Brain microvascular endothelial cell (primary cell): ENCODE measurements around the gene CORO1C.
"Not testable (repeated sequence)": the region's sequence is repeated elsewhere in the genome, so short reads cannot be mapped to it uniquely, and the experiment has no call there.

Source experiments
- DNase-seq: peaks from one replicate; pipeline ENCODE4 v3.0.0-alpha.2; 2020
- H3K27ac ChIP-seq: fragments of 250-450 bp; sonication (Bioruptor Pico); 2 replicates; pipeline ENCODE4 v1.5.1; 2020; ENCODE audit warnings: mild to moderate bottlenecking, moderate library complexity
- H3K27me3 ChIP-seq: fragments of 250-450 bp; sonication (Bioruptor Pico); replicated peaks from 2 replicates; pipeline ENCODE4 v1.5.1; 2020; ENCODE audit warnings: mild to moderate bottlenecking
- H3K36me3 ChIP-seq: fragments of 250-450 bp; sonication (Bioruptor Pico); replicated peaks from 2 replicates; pipeline ENCODE4 v1.5.1; 2020; ENCODE audit warnings: mild to moderate bottlenecking
- H3K4me3 ChIP-seq: 2 replicates; pipeline ENCODE4 v1.5.1; 2011; ENCODE audit warnings: low read depth, mild to moderate bottlenecking, control low read depth, low read length, moderate library complexity
- in situ Hi-C: cut with HindIII; loops from 2 replicates; pipeline ENCODE4 v1.10.0; 2017; ENCODE audit warnings: low sequenced_read_pairs, low pct_ligation_motif_present
- TF ChIP-seq, protein P1 (sequence below): IDR thresholded peaks from 2 replicates; pipeline ENCODE4 v1.5.1; 2011; ENCODE audit warnings: low read depth, mild to moderate bottlenecking, moderate library complexity, low read length, control low read depth, inconsistent platforms; ENCODE audit errors: missing control alignments

The CORO1C gene

DNA sequence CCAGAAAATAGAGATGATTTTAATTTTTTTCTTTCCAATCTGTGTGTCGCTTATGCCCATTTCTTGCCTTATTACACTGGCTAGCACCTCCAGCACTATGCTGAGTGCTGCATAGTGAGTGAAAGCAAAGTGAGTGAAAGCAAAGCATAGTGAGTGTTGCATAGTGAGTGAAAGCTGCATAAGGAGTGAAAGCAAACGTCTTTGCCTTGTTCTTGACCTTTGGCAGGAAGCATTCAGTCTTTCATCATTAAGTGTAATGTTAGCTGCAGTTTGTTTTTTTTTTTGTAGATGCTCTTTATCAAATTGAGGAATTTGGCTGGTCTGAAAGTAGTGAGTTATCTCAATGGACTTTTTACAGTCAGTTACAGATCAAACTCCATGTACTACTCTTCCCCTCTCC, 6.9 kb upstream of the CORO1C start:
- TF ChIP-seq, protein P1, sequence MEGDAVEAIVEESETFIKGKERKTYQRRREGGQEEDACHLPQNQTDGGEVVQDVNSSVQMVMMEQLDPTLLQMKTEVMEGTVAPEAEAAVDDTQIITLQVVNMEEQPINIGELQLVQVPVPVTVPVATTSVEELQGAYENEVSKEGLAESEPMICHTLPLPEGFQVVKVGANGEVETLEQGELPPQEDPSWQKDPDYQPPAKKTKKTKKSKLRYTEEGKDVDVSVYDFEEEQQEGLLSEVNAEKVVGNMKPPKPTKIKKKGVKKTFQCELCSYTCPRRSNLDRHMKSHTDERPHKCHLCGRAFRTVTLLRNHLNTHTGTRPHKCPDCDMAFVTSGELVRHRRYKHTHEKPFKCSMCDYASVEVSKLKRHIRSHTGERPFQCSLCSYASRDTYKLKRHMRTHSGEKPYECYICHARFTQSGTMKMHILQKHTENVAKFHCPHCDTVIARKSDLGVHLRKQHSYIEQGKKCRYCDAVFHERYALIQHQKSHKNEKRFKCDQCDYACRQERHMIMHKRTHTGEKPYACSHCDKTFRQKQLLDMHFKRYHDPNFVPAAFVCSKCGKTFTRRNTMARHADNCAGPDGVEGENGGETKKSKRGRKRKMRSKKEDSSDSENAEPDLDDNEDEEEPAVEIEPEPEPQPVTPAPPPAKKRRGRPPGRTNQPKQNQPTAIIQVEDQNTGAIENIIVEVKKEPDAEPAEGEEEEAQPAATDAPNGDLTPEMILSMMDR: no peak
- in situ Hi-C loops: no loop called here
- no peaks in the 10 kb centered on the region for H3K36me3 ChIP-seq
- no peak for DNase-seq
- no peak overlapping the region for H3K4me3 ChIP-seq
- no peaks in the 10 kb centered on the region for H3K27me3 ChIP-seq
- no peak overlapping the region for H3K27ac ChIP-seq

DNA sequence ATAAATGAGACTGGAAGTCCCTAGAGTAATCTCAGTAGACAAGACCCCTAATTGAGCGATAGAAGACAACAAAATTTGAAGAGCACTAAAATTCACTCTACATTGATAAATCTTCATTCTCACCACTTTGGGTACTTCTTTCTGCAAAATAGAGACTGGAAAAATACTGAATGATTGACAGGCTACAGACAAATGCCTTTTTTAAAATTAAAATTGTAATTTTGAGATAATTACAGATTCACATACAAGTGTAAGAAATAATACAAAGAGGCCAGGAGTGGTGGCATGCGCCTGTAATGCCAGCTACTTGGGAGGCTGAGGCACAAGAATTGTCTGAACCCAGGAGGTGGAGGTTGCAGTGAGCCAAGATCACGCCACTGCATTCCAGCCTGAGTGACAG, 4.5 kb upstream of the CORO1C start:
- no peak for DNase-seq
- in situ Hi-C loops: no loop called here
- TF ChIP-seq, protein P1: no peak

DNA sequence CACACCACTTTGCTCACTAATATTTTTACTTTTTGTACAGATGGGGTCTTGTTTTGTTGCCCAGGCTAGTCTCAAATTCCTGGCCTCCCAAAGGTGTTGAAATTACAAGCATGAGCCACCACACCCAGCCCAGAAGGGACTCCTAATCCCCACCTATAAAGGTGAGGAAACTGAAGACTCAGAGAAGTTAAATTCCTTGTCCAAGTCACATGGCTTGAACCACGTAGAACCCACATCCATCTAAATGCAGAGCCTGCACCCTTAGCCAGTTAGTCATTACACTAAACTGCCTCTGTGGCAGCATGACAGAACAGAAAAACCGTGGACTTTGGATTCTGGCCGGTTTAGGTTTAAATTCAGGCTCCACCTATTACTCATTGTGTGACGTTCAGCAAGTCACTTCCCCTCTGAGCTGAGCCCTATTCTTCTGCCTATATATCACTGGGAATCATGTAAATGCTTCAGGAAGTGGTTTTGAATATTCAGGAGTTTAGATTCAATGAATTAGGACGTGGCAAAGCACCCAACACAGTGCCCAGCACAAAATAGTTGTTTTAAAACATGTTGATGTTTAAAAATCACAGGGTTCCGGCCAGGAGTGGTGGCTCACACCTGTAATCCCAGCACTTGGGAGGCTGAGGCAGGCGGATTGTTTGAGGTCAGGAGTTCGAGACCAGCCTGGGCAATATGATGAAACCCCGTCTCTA, 3.0 kb upstream of the CORO1C start:
- DNase-seq: peak; percentile 94
- H3K4me3 ChIP-seq: no peak overlapping the region
- in situ Hi-C loops: no loop called here
- no peaks in the 10 kb centered on the region for H3K27me3 ChIP-seq
- peak overlapping the region; percentile 67 for H3K27ac ChIP-seq
- H3K36me3 ChIP-seq: no peaks in the 10 kb centered on the region
- TF ChIP-seq, protein P1: no peak

More for the DNA sequence above, 4.5 kb upstream of the CORO1C start:
- Histone ChIP-seq H3K27me3 (no peaks in the 10 kb centered on the region), H3K27ac (no peak overlapping the region), H3K36me3 (no peaks in the 10 kb centered on the region), H3K4me3 (no peak overlapping the region)

DNA sequence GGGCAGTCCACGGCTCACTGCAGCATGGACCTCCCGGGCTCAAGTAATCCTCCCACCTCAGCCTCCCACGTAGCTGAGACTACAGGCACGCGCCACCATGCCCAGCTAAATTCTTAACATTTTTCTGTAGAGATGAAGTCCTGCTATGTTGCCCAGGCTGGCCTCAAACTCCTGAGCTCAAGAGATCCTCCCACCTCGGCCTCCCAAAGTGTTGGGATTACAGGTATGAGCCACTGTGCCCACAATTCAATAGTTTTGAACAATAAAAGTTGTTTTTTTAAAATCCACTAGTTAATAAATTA, 1.9 kb upstream of the CORO1C start:
- in situ Hi-C loops, H3K4me3 ChIP-seq, H3K27me3 ChIP-seq, DNase-seq, H3K36me3 ChIP-seq, H3K27ac ChIP-seq: not testable (repeated sequence)

DNA sequence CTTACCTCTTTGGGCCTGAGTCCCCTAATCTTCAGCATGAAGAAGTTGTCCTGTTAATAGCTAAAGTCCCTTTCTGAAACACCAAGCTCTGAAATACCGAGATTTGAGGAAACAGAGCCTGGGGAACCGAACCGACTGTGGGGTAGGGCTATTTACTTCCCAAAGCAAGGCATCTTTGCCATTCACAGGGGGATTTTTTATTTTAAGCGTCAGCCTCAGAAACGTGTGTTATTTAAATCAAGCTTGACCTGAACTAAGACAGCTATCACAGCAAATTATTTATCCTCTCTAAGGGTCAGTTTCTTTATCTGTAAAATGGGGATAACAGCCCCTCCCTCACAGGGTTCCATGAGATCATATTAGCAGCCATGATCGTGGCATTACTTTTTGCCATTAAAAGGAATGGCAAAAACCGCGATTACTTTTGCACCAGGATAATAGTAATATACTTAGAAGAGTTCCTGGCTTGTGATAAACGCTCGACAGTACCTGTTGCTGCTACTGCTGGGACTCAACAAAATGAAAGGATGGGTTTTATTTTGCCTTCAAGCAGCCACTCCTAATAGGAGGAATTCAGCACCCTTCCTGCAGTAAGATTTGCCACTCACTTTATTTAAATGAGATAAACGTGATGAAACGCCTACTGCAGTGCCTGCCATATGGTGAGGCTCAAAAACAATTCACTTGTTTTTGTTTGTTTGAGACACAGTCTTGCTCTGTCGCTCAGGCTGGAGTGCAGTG, 1.3 kb upstream of the CORO1C start:
- Histone ChIP-seq H3K36me3 (no peaks in the 10 kb centered on the region), H3K4me3 (peak overlapping the region; percentile 91), H3K27ac (peak overlapping the region; percentile 96), H3K27me3 (no peaks in the 10 kb centered on the region)
- DNase-seq: no peak
- in situ Hi-C loops: no loop called here
- TF ChIP-seq, protein P1: no peak

DNA sequence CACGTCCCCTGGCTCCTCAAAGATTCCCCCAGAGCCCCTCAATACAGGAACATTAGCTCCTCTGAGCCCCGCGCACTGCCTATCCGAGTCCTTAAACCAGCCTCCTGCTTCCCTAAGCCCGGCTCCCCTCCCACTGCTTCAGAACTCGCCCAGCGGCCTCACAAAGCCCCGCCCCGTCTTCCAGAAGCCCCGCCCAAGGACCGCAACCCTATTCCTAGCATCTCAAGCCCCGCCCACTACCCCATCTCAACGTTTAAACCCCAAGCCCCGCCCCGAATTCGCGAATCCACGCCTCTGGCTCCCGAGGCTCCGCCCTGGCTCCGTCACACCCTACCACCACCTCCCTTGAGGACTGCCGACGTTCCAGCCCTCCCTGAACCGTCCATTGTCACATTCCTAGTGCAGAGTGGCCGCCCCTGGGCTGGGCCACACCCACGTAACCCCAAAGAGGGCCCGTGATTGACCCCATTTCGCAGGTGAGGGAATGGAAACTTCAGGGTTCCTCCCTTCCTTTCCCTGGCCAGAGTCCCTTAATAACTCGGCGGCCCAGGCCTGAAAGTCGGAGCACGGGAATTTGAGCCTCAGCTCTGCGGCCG, 646 bp upstream of the CORO1C start:
- Histone ChIP-seq H3K27me3 (no peaks in the 10 kb centered on the region), H3K27ac (peak overlapping the region; percentile 96), H3K4me3 (peak overlapping the region; percentile 91), H3K36me3 (no peaks in the 10 kb centered on the region)
- DNase-seq: peak; percentile 99
- TF ChIP-seq, protein P1: no peak
- in situ Hi-C loops: no loop called here
